Vagina (tissue), 2 donors: ENCODE measurements around the gene PLOD1.

Experiments used
- POLR2A ChIP-seq, 2 donors: fragments of 450-650 bp; IDR thresholded peaks; one replicate each; pipeline ENCODE4 v1.6.1; 2017; ENCODE audit warnings: antibody characterized with exemption in 2 of 2, mild to moderate bottlenecking in 2 of 2, moderate library complexity in 2 of 2
- POLR2AphosphoS5 ChIP-seq, 2 donors: sonication (generic); formaldehyde crosslinking; IDR thresholded peaks; one replicate each; pipeline ENCODE4 v1.9.0; 2017; ENCODE audit warnings: antibody characterized with exemption in 2 of 2, mild to moderate bottlenecking in 2 of 2, low read depth in 1 of 2; ENCODE audit not compliant: insufficient read depth in 1 of 2
- TF ChIP-seq, protein P1 (sequence below), 3 experiments: fragments of 450-650 bp in 2 of 3; fragments of 200-600 bp in 1 of 3; sonication (generic) in 1 of 3; IDR thresholded peaks; one replicate each; pipeline ENCODE4 v1.5.1; 2017 to 2019; ENCODE audit warnings: antibody characterized with exemption in 3 of 3, mild to moderate bottlenecking in 2 of 3, moderate library complexity in 2 of 3

- TF ChIP-seq, protein P1, sequence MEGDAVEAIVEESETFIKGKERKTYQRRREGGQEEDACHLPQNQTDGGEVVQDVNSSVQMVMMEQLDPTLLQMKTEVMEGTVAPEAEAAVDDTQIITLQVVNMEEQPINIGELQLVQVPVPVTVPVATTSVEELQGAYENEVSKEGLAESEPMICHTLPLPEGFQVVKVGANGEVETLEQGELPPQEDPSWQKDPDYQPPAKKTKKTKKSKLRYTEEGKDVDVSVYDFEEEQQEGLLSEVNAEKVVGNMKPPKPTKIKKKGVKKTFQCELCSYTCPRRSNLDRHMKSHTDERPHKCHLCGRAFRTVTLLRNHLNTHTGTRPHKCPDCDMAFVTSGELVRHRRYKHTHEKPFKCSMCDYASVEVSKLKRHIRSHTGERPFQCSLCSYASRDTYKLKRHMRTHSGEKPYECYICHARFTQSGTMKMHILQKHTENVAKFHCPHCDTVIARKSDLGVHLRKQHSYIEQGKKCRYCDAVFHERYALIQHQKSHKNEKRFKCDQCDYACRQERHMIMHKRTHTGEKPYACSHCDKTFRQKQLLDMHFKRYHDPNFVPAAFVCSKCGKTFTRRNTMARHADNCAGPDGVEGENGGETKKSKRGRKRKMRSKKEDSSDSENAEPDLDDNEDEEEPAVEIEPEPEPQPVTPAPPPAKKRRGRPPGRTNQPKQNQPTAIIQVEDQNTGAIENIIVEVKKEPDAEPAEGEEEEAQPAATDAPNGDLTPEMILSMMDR (IDR thresholded peaks at IDR 0.05), result no peak
- TF ChIP-seq POLR2AphosphoS5 (IDR thresholded peaks at IDR 0.05; ENCODE audit: insufficient read depth in 1 of 2, low read depth in 1 of 2) (no peak), POLR2A (IDR thresholded peaks at IDR 0.05) (no peak)
These were observed 67.5 kb downstream of the PLOD1 start for GRCh38 chr1:12001996-12002493.
